HG03432 (cell line): ENCODE data around the gene FXYD1.
"Not testable (repeated sequence)": the region's sequence is repeated elsewhere in the genome, so short reads cannot be mapped to it uniquely, and the experiment has no call there.

Experiments used
- ATAC-seq: cut with Tn5 transposase; IDR thresholded peaks from one replicate; pipeline ENCODE4 v1.9.1; 2021; ENCODE audit warnings: mild to moderate bottlenecking, moderate library complexity; ENCODE audit not compliant: unreplicated experiment

The FXYD1 gene

DNA sequence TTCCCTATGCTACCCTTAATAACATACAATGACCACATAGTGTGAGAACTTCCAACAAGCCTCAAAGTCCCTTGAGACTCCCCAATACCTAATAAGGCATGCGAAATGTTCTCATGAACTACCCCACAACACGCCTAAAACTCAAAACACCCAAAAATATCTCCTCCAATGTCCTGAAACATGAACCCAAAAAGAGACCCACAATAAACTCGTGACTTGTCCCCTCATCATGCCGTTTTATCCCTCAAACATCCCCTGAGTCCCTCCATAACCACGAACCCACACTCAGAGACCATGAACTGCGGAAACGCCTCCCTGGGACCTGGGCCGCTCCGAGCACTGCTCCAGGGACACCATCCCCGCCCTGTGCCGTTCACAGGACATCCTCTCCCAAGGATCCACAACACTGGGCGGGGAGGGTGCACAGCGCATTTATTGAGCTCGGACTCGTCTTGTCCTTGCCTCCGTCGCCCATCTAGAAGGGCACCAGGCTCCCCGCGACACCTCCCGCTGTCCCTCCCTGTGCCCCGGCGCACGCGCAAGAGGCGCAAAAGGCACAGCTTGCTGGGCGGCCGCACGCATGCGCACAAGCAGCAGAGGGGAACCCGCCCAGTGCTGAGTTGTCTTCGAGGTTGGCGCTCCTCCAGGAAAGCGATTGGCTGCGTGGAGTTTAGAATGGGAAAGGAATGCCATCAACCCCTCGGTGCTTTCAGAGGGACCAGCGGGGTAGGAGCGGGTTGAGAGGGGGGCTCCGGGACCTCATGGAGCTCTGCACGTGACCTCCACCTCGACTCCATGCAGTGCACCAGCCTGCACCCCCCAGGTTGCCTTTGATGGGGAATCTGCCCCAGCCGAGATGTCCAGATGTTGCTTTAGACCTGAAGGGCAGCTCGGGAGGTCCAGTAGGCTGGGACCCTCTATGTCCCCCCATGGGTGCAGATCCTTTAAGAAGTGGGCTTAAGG lies 14.2 kb upstream of the FXYD1 start:
- ATAC-seq: peak; percentile 83

DNA sequence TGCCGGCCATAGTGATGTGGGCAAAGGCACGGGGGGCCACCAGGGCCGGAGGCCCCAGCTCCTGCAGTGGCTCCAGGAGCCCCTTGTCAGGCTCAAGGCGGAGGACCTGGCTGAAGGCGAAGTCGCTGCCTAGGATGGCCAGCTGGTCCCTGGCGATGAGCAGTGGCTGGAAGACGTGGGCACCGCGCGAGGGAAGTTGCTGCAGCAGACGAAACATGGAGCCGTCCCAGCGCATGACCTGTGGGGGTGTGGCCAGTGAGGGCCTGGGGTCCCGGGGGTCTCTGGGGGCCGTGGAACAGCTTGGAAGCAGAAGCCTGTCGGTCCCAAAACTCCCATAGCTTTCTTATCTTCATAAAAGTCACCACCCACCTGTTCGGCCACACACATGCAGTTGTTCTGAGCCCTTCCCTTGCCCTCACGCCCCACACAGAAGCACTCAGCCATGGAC lies 13.3 kb upstream of the FXYD1 start:
- no peak for ATAC-seq

DNA sequence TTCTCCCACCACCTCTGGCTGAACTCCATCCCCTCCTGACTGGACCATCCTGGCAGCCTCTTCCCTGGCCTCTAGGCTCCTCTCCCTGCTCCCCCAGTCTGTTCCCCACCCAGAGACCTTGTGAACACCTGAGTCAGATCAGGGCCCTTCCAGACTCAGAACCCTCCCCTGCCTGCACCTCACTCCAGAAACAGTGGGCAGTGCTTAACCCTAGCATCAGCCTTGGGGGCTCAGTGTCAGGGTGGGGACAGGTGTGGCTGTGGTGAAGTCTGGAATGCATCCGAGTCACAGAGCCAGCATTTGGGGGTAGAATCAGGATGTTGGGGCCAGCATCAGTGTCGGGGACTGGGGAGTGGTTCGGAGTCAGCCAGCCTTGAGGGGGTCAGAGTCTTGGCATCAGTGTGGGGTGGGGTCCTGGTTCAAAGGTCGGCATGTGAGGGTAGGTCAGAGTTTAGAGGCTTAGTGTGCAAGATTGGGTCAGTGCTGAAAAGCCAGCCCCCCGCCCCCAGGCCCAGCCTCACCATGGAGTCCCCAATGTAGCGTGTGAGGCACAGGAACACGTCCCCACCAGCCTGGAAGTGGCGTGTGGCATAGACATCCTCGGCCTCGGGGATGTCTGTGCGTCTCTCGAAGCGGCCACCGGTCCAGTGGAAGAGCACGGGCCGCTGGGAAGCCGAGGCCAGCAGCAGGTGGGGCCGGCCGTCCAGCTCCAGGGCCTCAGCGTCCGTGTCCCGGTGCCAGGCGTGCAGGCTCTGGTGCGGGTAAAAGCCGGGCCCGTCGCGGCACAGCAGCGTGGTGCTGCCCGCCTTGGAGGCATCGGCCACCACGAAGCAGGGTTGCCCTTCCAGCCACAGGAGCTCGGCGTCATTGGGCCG lies 12.6 kb upstream of the FXYD1 start:
- no peak for ATAC-seq

DNA sequence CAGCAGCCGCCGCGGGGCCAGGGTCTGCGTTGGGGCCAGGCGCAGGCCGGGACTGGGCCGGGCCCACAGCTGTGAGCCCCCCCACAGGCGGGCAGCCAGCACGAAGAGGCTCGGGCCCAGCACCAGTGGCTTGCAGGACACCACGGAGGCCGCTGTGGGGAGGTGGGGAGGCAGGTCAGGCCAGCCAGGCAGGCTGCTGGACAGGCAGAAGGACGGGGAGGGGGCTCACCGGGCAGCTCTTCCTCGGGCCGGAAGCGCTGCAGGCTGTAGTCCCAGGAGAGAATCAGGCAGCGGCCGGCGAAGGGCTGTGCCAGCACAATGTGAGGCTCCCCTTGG lies 12.0 kb upstream of the FXYD1 start:
- ATAC-seq: no peak

DNA sequence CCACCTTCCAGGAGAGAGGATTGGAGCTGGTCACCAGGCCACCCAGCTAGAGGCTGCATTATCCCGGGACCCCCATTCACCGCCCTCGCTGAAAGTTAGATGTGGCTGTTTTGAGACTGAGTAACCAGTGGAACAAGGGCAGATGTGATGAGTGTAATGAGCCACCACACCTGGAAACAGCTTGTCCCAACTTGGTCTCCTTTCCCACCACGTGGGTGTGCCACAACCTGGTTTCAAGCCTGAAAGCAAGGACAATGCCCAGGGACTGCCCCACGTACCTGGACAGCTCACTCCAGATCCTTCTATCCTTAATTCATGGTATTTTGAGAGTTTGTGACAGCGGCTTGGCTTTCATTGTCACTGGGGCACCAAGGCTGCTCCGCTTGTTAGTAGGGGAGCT lies 10.8 kb upstream of the FXYD1 start:
- no peak for ATAC-seq

DNA sequence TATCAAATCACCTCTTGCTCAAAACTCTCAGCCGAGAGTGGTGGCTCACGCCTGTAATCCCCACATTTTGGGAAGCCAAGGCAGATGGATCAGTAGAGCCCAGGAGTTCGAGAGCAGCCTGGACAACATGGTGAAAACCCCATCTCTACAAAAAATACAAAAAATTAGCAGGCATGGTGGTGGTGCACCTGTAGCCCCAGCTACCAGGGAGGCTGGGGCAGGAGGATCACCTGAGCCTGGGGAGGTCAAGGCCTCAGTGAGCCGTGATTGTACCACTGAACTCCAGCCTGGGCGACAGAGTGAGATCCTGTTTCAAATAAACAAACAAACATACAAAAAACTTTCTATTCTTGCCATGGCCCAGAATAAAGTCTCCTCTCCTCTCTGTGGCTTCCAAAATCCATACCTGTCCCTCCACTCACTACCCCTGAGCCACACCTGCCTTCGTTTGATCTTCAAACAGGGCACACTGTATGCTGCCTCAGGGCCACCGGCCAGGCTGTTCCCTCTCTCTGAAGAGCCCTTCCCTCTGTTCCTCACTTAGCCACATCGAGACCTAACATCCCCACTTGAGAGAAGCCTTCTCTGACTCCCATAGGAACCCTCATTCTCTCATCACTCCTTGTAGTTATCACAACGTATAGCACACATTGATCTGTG lies 10.1 kb upstream of the FXYD1 start:
- no peak for ATAC-seq

DNA sequence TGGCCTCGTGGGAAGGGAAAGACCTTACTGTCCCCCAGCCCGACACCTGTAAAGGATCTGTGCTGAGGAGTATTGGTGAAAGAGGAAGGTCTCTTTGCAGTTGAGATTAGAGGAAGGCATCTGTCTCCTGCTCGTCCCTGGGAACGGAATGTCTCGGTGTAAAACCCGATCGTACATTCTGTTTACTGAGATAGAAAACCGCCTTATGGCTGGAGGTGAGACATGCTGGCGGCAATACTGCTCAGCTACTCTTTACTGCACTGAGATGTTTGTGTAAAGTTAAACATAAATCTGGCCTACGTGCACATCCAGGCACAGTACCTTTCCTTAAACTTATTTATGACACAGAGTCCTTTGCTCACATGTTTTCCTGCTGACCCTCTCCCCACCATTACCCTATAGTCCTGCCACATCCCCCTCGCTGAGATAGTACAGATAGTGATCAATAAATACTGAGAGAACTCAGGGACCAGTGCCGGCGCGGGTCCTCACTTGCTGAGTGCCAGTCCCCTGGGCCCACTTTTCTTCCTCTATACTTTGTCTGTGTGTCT lies 8.8 kb upstream of the FXYD1 start:
- ATAC-seq: not testable (repeated sequence)

DNA sequence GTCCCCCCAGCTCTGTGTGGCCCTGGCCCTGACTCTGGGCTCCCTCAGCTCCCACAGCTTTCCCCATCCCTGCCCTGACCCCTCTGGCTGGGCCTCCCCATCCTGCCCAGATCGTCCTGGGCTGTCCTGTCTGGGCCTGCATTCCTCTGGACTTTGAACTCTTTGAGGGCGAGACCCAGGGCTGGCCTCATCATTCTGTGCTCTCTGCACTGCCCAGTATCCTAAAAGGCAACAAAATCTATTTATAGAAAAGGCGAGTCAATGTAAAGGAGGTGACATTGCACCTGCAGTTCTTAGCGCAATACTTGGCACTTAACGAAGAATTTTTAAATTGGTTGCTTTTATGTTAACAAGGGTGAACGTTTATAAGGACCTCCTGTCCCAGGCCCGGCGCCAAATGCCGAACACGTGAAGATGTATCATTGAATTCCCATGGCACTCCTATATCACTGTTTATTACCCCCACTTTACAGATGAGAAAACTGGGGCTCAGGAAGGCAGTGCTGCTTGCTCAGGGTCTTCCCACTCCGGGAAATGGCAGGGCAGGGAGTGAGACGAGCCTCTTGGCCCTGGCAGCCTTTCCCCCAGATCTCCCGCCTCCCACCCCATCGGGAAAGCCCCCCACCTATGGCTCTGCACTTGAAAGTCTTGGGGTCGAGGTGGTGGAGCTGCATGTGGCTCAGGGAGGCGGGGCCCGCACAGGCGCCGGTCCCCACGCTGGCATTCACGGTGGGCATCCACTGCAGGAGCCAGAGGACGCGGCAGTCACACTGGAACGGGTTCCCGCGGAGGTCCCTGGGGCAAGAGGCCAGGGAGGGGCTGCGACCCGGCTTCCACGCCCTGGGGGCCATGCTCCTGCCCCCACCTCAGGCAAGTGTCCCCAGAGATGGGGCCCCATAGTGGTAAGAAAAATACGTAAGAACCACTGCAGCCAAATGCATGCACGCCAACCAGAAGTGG lies 7.6 kb upstream of the FXYD1 start:
- ATAC-seq: no peak

DNA sequence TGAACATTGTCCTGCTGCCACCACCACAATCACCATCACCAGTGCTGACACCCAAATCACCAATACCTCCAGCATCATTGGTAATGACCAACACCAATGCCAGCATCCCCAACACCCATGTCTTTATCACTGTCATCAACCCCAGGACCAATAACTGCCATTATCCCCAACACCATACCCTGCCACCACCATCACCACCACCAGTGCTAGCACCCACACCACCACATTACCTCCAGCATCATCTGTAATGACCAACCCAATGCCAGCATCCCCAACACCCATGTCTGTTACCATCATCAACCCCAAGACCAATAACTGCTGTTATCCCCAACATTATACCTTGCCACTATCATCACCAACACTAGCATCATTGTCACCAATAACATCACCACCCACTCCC lies 6.4 kb upstream of the FXYD1 start:
- ATAC-seq: no peak

DNA sequence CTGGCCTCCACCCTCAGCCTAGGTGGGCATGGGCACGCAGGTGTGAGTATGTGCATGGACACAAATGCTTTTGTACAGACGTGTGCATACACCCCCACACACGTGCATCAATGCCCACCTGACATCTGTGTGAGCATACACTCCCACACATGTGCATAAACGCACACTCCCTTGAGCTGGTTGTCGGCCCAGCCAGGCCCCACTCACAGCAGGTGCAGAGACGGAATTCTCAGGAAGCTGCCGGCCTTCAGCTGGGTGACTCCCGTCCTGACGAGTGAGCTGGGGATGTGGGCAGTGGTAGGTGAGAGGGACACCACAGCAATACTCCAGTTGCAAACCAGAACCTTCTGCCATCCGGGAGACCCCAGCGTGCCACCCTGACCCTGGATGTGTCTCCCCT lies 4.8 kb upstream of the FXYD1 start:
- no peak for ATAC-seq

DNA sequence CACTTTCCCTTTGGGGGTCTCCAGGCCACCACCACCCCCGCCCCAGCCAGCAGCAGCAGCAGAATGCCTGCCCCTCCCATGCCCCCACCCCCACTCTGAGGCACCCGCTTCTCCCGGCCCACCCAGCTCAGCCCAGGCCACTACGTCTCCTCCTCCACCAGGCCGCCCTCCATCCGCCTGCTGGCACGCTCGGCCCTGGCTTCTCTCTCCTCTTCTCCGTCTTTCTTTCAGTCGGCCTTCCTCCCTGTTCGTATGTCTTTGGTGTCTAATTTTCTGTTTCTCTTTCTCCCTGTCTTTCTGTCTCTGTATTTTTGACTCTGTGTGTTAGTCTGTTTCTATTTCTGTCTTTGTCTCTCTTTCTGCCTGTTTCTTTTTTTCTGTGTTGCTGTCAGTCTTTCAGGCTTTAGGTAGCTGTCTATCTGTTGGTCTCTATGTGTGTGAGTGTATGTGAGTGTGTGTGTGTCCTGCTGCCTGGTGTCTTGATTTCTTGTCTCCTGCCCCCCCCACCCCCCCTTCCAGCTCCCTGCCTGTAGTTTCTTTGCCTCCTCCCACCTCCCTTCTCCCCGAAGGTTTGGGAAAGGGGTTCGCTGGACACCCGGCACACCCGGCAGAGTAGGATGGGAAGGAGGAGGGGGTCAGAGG lies 3.9 kb upstream of the FXYD1 start, which contains the start of gene LGI4:
Gene LGI4, minus strand, starts transcription at position 459 of the 642 bp plus-strand sequence. Its CDS starts 379 bp downstream, at position 80.
- no peak for ATAC-seq

DNA sequence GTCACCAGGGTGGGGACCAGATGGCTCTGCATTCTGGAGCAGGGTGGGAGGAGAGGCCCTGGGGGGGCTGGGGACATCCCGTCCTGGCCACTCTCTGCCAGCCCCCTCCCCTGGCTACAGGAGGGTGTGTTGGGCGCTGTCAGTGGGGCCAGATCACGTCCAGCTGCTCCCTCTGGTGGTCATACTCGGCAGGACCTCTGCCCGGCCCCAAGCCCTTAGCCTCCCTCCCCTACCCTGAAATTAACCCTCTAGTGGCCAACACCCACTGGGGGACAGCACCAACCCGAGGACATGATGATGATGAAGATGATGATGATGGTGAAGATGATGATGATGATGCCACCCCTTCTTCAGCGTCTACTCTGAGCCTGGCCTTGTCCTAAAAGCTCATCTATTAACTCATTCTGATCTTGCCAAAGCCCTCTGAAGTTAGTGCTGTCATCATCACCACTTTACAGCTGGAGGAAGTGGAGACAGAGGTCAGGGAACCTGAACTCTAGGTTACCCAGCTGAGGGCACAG lies 3.2 kb upstream of the FXYD1 start:
- ATAC-seq: peak; percentile 60

DNA sequence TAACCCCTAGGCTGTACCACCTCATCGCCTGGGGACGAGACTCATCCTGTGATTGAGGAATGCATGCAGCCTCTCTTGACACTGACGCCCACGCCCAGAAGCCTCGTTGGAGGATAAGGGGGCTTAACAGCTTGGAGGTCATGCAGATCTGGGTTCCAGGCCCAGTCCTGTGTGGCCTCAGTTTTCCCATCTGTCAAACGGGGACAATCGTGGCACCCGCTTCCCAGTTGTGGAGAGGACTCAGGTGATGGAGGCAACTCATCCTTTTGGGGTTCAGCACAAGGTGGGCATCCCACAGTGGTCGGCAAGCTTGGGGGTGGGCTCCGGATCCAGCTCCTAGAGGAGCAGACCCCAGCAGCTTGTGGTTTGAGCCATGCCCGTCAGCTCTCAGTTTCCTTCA lies 2.4 kb upstream of the FXYD1 start:
- ATAC-seq: no peak

DNA sequence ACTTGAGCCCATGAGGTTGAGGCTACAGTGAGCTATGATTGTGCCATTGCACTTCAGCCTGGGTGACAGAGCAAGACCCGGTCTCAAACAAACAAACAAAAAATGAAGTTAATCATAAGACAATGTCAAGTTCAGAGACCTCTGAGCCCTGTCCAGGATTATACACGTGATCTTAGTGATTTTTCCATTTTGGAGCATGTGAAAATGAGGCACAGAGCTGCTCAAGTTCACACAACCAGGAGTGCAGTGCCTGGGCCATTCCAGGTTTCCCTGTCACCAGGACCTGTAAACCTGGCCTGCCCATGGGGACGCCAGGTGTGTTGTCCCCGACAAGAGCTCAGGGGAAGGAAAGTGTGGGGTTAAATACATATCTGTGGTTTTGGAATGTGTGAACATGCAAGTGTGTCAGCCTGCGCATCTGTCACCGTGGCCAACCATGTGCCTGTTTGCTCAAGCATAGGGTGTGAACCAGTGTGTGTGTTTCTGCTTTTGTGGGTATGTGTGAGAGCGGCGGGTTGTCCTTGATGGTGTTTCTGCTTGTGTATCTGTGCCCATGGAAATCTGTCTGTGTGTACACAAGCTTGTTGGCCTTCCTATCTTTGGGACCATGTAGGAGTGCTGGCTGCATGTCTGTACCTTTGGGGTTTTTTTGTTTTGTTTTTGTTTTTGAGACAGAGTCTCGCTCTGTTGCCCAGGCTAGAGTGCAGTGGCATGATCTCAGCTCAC lies 1.5 kb upstream of the FXYD1 start:
- no peak for ATAC-seq

DNA sequence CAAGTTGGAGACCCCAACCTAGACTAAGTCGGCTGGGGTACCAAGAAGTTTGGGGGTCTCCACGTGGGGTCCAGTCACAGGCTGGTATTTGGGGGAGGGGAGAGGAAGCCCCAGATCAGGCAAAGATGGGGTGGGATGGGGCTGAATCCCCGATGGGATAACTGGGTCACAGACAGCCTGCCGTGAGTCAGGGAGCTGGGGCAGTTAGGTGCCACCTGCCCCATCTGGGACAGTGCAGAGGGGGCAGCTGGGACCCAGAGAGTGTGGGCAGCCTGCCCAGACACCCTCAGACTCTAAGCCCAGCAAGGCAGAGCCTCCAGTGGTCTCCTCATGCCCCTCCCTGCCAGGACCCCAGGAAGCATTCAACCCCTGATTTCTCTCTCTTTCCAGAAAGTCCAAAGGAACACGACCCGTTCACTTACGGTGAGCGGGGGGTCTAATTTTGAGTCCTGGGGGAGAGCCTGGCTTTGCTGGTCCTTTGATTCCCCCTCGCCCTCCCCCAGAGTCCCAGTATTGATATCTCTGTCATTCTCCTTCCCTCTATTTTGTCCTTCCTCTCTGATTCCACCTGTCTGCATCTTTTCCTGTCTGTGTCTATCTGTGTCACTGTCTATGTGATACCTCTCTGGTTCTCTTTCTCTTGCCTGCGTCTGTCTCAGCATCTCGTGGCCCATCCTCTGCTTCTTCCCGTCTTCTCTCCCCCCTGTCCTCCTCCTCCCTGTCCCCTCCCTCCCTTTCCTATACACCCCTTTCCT lies 1.8 kb downstream of the FXYD1 start:
- no peak for ATAC-seq

DNA sequence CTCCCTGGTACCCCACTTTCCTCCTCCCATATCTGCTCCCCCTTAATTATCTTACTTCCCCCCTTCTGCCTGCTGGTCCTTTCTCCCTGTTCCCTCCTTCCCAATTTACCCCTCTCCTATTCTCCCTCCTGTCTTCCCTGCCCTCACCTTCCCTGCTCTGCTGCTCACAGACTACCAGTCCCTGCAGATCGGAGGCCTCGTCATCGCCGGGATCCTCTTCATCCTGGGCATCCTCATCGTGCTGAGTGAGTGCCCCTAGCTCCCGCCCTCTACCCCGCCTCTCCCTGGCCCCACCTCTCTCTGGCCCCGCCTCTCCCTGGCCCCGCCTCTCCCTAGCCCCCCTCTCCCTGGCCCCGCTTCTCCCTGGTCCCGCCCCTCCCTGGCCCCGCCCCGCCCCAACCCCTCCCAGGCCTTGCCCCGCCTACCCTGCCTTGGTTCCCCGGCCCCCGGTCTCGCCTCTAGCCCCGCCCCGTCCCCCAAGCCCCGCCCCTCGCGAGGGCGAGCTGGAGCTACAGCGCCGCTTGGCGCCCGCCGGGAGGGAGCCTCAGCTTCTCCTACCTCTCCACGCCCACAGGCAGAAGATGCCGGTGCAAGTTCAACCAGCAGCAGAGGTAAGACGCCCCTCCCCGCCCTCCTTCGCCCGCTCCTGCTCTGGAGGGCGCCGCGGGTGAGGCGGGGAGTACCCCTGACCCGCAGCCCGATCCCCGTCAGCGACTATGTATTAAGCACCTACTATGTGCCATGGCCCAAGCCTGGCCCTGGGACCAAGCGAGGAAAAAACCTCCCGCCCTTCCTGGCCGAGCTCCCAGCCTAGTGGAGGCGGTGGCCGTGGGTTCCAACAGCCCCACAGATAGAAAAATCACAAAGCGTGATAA lies 2.6 kb downstream of the FXYD1 start:
- ATAC-seq: peak; percentile 59
